OCI-LY7 (cell line): ENCODE results near the gene DGKH. TPM values are rescaled to one million over a fixed set of nuclear protein-coding genes. Genes with fewer than 3 reads are reported as not detected.

Source experiments
- BruUV-seq: library from RNA; stranded (reverse); fragments of 400-500 nt; replicated peaks from 2 replicates; lab custom pipeline; 2021; lab: Mats Ljungman, UMichigan
- CTCF ChIA-PET: fragments of 300-600 bp; sonication (Branson Sonifier 250); formaldehyde crosslinking; loops from one replicate; lab custom pipeline; 2022; ENCODE audit warnings: antibody characterized with exemption; ENCODE audit not compliant: unreplicated experiment; lab: Charles Lee
- POLR2A ChIA-PET: fragments of 300-600 bp; sonication (Branson Sonifier 250); formaldehyde crosslinking; loops from one replicate; lab custom pipeline; 2022; ENCODE audit warnings: antibody characterized with exemption; lab: Charles Lee
- DNase-seq: peaks from one replicate; pipeline ENCODE4 v3.0.0-alpha.2; 2015; ENCODE audit warnings: low spot score
- H2AFZ ChIP-seq: fragments of 200-600 bp; sonication (generic), shearing (Covaris generic); 2 replicates; pipeline ENCODE4 v1.6.1; 2014; ENCODE audit warnings: mild to moderate bottlenecking, antibody characterized with exemption, low read length, moderate library complexity
- H3K27ac ChIP-seq: fragments of 200-600 bp; sonication (generic); 2 replicates; pipeline ENCODE4 v1.5.1; 2014; ENCODE audit warnings: mixed run types, low read depth, mild to moderate bottlenecking, moderate library complexity, low read length, inconsistent platforms; ENCODE audit not compliant: poor library complexity, severe bottlenecking
- H3K36me3 ChIP-seq: fragments of 200-600 bp; sonication (generic); 2 replicates; pipeline ENCODE4 v1.6.1; 2014; ENCODE audit warnings: mild to moderate bottlenecking, antibody characterized with exemption, low read length, moderate library complexity, mixed read lengths; ENCODE audit not compliant: insufficient read depth
- H3K4me1 ChIP-seq: fragments of 200-600 bp; sonication (generic); 2 replicates; pipeline ENCODE4 v1.5.1; 2014; ENCODE audit warnings: mild to moderate bottlenecking, low read length; ENCODE audit not compliant: insufficient read depth, poor library complexity, severe bottlenecking
- H3K4me2 ChIP-seq: fragments of 200-600 bp; sonication (generic); 2 replicates; pipeline ENCODE4 v1.6.1; 2014; ENCODE audit warnings: mild to moderate bottlenecking, low read length
- H3K4me3 ChIP-seq: fragments of 200-600 bp; sonication (generic); 2 replicates; pipeline ENCODE4 v1.5.1; 2014; ENCODE audit warnings: mild to moderate bottlenecking, low read depth, low read length; ENCODE audit not compliant: poor library complexity, severe bottlenecking
- H3K79me2 ChIP-seq: fragments of 200-600 bp; sonication (generic); 2 replicates; pipeline ENCODE4 v1.6.1; 2016; ENCODE audit warnings: low read depth, mild to moderate bottlenecking, low read length, moderate library complexity, mixed read lengths; ENCODE audit not compliant: insufficient read depth
- H3K9me2 ChIP-seq: fragments of 200-600 bp; sonication (generic); 2 replicates; pipeline ENCODE4 v1.6.1; 2016; ENCODE audit warnings: mild to moderate bottlenecking, low read length, mixed read lengths; ENCODE audit not compliant: insufficient read depth
- H3K9me3 ChIP-seq: fragments of 200-600 bp; sonication (generic); 2 replicates; pipeline ENCODE4 v1.6.1; 2014; ENCODE audit warnings: mild to moderate bottlenecking, mixed run types, low read length, mixed read lengths
- H4K20me1 ChIP-seq: fragments of 200-600 bp; sonication (generic); 2 replicates; pipeline ENCODE4 v1.6.1; 2014; ENCODE audit warnings: mild to moderate bottlenecking, antibody characterized with exemption, low read length, moderate library complexity, mixed read lengths; ENCODE audit not compliant: insufficient read depth
- EZH2phosphoT487 ChIP-seq: fragments of 200-600 bp; sonication (generic); IDR thresholded peaks from 2 replicates; pipeline ENCODE4 v1.6.1; 2018; ENCODE audit warnings: low read depth, borderline replicate concordance, mild to moderate bottlenecking, mixed run types, antibody characterized with exemption, low read length, moderate library complexity, mixed read lengths
- intact Hi-C: fragments of 100-400 bp; cut with micrococcal nuclease; formaldehyde crosslinking; loops from one replicate; pipeline ENCODE4 v1.10.0; 2022; ENCODE audit not compliant: unreplicated experiment
- total RNA-seq, 2 experiments: library from RNA; depleted of rRNA in 1 of 2; stranded (reverse); fragments of >200 nt in 1 of 2; shearing (Covaris generic) in 1 of 2; gene quantifications; 2 replicates each; pipeline ENCODE4 v1.2.3, GENCODE V29; 2014 to 2022
- TF ChIP-seq, protein P1 (sequence below): fragments of 200-600 bp; sonication (generic); conservative IDR thresholded peaks from 2 replicates; pipeline ENCODE4 v1.5.1; 2014; ENCODE audit warnings: mild to moderate bottlenecking, antibody characterized with exemption, low read length, moderate library complexity, mixed read lengths

The DGKH gene
- total RNA-seq, 2 experiments from 2014 or later = 6.2 to 16.1 TPM

- no peaks in the 10 kb centered on the region for H3K4me1 ChIP-seq
- peaks cover 12% of the 10 kb centered on the region; the same call in 1 of the 2 replicates for H3K9me3 ChIP-seq
- no peaks in the 10 kb centered on the region for H3K79me2 ChIP-seq
- H3K36me3 ChIP-seq = no peaks in the 10 kb centered on the region
- TF ChIP-seq EZH2phosphoT487 = no peak
- TF ChIP-seq, protein P1, sequence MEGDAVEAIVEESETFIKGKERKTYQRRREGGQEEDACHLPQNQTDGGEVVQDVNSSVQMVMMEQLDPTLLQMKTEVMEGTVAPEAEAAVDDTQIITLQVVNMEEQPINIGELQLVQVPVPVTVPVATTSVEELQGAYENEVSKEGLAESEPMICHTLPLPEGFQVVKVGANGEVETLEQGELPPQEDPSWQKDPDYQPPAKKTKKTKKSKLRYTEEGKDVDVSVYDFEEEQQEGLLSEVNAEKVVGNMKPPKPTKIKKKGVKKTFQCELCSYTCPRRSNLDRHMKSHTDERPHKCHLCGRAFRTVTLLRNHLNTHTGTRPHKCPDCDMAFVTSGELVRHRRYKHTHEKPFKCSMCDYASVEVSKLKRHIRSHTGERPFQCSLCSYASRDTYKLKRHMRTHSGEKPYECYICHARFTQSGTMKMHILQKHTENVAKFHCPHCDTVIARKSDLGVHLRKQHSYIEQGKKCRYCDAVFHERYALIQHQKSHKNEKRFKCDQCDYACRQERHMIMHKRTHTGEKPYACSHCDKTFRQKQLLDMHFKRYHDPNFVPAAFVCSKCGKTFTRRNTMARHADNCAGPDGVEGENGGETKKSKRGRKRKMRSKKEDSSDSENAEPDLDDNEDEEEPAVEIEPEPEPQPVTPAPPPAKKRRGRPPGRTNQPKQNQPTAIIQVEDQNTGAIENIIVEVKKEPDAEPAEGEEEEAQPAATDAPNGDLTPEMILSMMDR = no peak
- H3K27ac ChIP-seq = no peak overlapping the region
- no peak overlapping the region for H3K4me2 ChIP-seq
- no peaks in the 10 kb centered on the region for H3K9me2 ChIP-seq
- no TSS peak for BruUV-seq
- H3K4me3 ChIP-seq = no peak overlapping the region
- H2AFZ ChIP-seq = no peak overlapping the region
- intact Hi-C loops = no loop called here
- H4K20me1 ChIP-seq = no peaks in the 10 kb centered on the region
- CTCF ChIA-PET = no interaction called here
- DNase-seq = no peak
- POLR2A ChIA-PET = interaction anchor here (0.6 kb wide), 1 partner anchor 1338 kb away, joined by 3 read pairs; no protein-coding TSS in a partner anchor
Measured at GRCh38 chr13:42035905-42036521, 12.4 kb upstream of the DGKH start.

DNA sequence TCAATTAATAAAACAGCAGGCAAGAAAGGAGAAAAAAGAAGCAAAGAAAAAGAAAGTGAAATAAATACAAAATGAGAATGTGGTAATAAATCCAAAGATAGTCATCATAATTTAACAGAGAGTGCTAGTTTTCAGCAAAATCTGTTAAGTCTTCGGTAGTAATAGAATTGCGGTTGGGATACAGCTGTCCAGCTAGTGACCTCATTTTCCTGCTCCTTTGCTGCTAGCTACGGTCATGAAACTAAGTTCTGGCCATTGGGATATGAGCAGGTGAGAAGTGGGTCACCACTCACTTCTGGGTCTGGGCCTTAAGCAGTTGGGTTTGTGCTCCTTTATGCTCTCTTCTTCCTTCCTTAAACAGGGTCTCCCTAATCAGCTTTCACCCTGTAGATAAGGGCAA is 11.7 kb upstream of the DGKH start:
- Histone ChIP-seq H3K4me3 (no peak overlapping the region), H2AFZ (no peak overlapping the region), H3K79me2 (no peaks in the 10 kb centered on the region), H3K27ac (no peak overlapping the region), H3K9me3 (peaks cover 12% of the 10 kb centered on the region; the same call in 1 of the 2 replicates), H3K4me2 (no peak overlapping the region), H3K4me1 (peaks cover 5% of the 10 kb centered on the region), H4K20me1 (no peaks in the 10 kb centered on the region; the same call in 1 of the 2 replicates), H3K36me3 (no peaks in the 10 kb centered on the region), H3K9me2 (no peaks in the 10 kb centered on the region)
- ChIA-PET POLR2A (no interaction called here), CTCF (no interaction called here)
- DNase-seq = no peak
- BruUV-seq = no TSS peak
- TF ChIP-seq EZH2phosphoT487 = no peak
- TF ChIP-seq, protein P1 = no peak
- intact Hi-C loops = no loop called here
